ENCODE data around the gene CPSF2.

Gene CPSF2

DNA sequence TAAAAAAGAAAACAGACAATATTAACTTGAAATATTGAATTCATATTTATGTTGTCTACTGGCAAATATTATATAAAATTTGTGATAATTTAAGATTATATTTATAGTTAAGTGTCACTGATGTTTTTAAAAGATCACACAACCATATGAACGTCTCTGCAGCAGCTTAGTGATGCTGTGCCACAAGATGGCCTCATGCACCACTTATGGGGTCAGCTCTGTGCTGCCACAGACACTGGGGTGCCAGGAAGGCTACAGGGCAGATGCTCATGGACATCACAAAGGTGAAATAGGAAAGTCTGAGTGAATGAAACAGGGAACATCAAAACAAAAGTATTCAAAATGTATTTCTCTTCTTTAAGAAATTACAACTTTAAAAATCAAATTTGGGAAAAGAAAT lies 28.4 kb upstream of the CPSF2 start:
- Histone ChIP-seq H3K79me2 (ENCODE audit: control insufficient read depth, low read length) (peaks cover 9% of the 10 kb centered on the region), H3K9me2 (replicated peaks; ENCODE audit: control insufficient read depth, low read length) (no peaks in the 10 kb centered on the region), H3K9me3 (ENCODE audit: control insufficient read depth, insufficient read depth, low read length) (no peaks in the 10 kb centered on the region), H3K27me3 (ENCODE audit: control insufficient read depth, low read length) (no peaks in the 10 kb centered on the region), H3K27ac (ENCODE audit: low read depth, low read length) (no peak overlapping the region), H4K20me1 (ENCODE audit: control insufficient read depth, insufficient read depth, low read depth, low read length) (no peaks in the 10 kb centered on the region), H3F3A (ENCODE audit: control insufficient read depth, insufficient read depth) (no peaks in the 10 kb centered on the region), H3K4me3 (ENCODE audit: low read length) (no peak overlapping the region), H3K36me3 (ENCODE audit: control insufficient read depth, low read length) (peaks cover 15% of the 10 kb centered on the region; the same call in 1 of the 2 replicates), H3K4me2 (ENCODE audit: low read length) (no peak overlapping the region), H3K4me1 (ENCODE audit: control insufficient read depth, low read length) (no peaks in the 10 kb centered on the region)
- TF ChIP-seq EZH2phosphoT487 (IDR thresholded peaks at IDR 0.05; ENCODE audit: borderline replicate concordance, low read length) (no peak), CTCF (IDR thresholded peaks at IDR 0.05; ENCODE audit: low read depth, low read length, poor library complexity, severe bottlenecking) (peak; percentile 22)

- Histone ChIP-seq H3K27me3 (ENCODE audit: control insufficient read depth, low read length) (no peaks in the 10 kb centered on the region), H3F3A (ENCODE audit: control insufficient read depth, insufficient read depth) (0 out of 2 replicates have a peak, but pooled peaks cover 3% of the 10 kb centered on the region), H3K4me2 (ENCODE audit: low read length) (no peak overlapping the region), H3K4me1 (ENCODE audit: control insufficient read depth, low read length) (peaks cover 11% of the 10 kb centered on the region), H3K27ac (ENCODE audit: low read depth, low read length) (no peak overlapping the region), H3K9me2 (replicated peaks; ENCODE audit: control insufficient read depth, low read length) (no peaks in the 10 kb centered on the region), H3K36me3 (ENCODE audit: control insufficient read depth, low read length) (peaks cover 8% of the 10 kb centered on the region), H3K79me2 (ENCODE audit: control insufficient read depth, low read length) (peaks cover 69% of the 10 kb centered on the region), H3K9me3 (ENCODE audit: control insufficient read depth, insufficient read depth, low read length) (no peaks in the 10 kb centered on the region), H3K4me3 (ENCODE audit: low read length) (no peak overlapping the region), H4K20me1 (ENCODE audit: control insufficient read depth, insufficient read depth, low read depth, low read length) (no peaks in the 10 kb centered on the region)
- TF ChIP-seq CTCF (IDR thresholded peaks at IDR 0.05; ENCODE audit: low read depth, low read length, poor library complexity, severe bottlenecking) (no peak), EZH2phosphoT487 (IDR thresholded peaks at IDR 0.05; ENCODE audit: borderline replicate concordance, low read length) (no peak)
Measured at GRCh38 chr14:92099802-92100201, 22.0 kb upstream of the CPSF2 start.

- Histone ChIP-seq H3K9me2 (replicated peaks; ENCODE audit: control insufficient read depth, low read length) (no peaks in the 10 kb centered on the region), H4K20me1 (ENCODE audit: control insufficient read depth, insufficient read depth, low read depth, low read length) (no peaks in the 10 kb centered on the region), H3F3A (ENCODE audit: control insufficient read depth, insufficient read depth) (peaks cover 12% of the 10 kb centered on the region; the same call in 1 of the 2 replicates), H3K4me2 (ENCODE audit: low read length) (no peak overlapping the region), H3K27me3 (ENCODE audit: control insufficient read depth, low read length) (no peaks in the 10 kb centered on the region), H3K79me2 (ENCODE audit: control insufficient read depth, low read length) (peaks cover 74% of the 10 kb centered on the region), H3K27ac (ENCODE audit: low read depth, low read length) (no peak overlapping the region), H3K4me1 (ENCODE audit: control insufficient read depth, low read length) (peaks cover 36% of the 10 kb centered on the region), H3K36me3 (ENCODE audit: control insufficient read depth, low read length) (no peaks in the 10 kb centered on the region; the same call in 1 of the 2 replicates), H3K4me3 (ENCODE audit: low read length) (no peak overlapping the region), H3K9me3 (ENCODE audit: control insufficient read depth, insufficient read depth, low read length) (no peaks in the 10 kb centered on the region)
- TF ChIP-seq CTCF (IDR thresholded peaks at IDR 0.05; ENCODE audit: low read depth, low read length, poor library complexity, severe bottlenecking): no peak
- TF ChIP-seq EZH2phosphoT487 (IDR thresholded peaks at IDR 0.05; ENCODE audit: borderline replicate concordance, low read length): no peak
Measured at GRCh38 chr14:92103363-92103989, 18.3 kb upstream of the CPSF2 start.
